ENCODE measurements around the gene CXCL17.

CXCL17 gene

DNA sequence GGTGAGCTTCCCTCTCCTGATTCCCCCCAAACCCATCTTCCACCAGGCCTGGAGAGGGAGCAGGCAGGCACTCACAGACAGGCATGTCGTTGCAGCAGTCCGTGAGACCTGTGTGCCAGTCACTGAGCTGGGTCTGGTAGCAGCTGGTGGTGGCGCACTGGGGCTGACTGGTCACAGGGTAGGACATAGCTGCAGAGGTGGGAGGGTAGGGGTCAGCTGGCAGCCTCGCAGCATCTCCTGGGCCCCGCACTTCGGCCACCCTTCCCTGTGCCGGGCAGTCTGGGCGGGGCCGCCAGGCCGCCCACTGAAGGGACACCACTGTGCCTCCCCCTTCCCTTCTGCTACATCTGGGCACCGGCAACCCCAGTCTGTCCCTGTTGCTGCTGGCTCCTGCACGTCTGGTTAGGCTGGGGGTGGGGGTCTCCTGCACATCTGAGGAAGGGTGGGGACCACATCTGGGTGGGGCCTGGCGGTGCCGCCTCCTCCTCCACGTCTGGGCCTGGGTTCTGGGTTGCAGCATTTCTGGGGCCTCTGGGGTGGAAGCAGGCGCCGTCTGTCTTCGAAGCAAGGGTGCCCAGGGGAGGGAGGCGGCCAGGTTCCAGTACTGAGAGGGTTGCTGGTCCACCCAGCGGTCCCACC, 53.8 kb downstream of the CXCL17 start:
- Histone ChIP-seq H3K27me3 (peaks cover 27% of the 10 kb centered on the region), H3K27ac (no peak overlapping the region), H3K4me3 (no peak overlapping the region), H3K4me2 (no peak overlapping the region), H3K4me1 (peaks cover 17% of the 10 kb centered on the region), H3K36me3 (no peaks in the 10 kb centered on the region), H3K9ac (no peak overlapping the region), H4K20me1 (no peaks in the 10 kb centered on the region), H3K9me3 (no peaks in the 10 kb centered on the region)
- TF ChIP-seq Cebpa-rat (IDR thresholded peaks at IDR 0.05): no peak

DNA sequence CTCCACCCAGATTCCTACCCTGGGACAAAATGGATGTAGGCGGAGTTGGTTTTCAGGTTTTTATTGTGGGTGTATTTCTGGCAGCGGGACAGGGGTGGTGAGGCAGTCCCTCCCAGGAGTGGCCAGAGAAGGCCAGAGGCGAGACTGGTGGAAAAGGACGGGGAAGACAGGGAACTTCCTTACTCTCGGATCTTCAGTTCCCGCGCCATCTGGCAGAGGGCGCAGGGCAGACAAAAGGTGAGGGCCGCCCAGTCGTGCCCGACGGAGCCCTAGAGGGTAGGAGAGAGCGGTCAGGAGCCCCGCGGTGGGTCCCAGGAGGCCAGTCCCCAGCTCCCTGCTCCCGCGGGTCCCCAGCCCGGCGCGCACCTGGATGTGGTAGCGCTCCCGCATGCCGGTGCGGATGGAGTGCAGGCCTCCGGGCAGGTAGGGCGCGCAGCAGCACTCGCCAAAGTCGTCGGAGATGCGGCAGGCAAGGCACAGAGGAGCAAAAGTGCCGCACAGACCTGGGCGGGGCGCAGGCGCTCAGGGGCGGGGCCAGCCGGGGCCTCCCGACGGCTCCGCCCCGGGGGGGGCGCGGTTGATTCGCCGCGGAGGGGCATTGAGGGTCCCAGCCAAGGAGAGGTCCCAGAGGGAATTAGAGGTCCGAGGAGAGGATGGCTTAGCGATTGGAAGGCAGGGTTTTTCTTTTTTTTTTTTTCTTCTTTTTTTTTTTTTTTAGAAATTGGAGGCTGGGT, 55.6 kb downstream of the CXCL17 start:
- peaks cover 26% of the 10 kb centered on the region for H3K27me3 ChIP-seq
- H3K9me3 ChIP-seq: no peaks in the 10 kb centered on the region
- no peak for TF ChIP-seq Cebpa-rat (IDR thresholded peaks at IDR 0.05)
- peak overlapping the region; percentile 86 for H3K4me2 ChIP-seq
- peak overlapping the region; percentile 71 for H3K9ac ChIP-seq
- peak overlapping the region; percentile 65 for H3K27ac ChIP-seq
- H3K4me1 ChIP-seq: peaks cover 30% of the 10 kb centered on the region
- no peaks in the 10 kb centered on the region for H4K20me1 ChIP-seq
- H3K4me3 ChIP-seq: peak overlapping the region; percentile 68
- H3K36me3 ChIP-seq: no peaks in the 10 kb centered on the region

DNA sequence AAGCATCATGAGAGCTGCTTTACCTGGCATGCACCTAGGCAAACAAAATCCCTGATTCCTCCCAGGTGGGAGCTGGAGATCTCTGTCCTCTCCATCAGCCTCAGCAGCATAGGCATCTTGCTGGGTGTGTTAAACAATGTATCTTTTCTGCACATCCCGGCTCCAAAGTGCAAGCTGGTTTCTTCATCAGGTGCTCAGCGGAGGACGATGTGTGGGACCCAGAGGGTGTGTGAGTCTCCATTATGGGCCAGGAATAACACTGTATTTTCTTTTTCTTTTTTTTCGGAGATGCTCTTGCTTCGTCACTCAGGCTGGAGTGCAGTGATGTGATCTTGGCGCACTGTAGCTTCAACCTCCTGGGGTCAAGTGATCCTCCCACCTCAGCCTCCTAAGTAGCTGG, 62.6 kb downstream of the CXCL17 start:
- H3K4me3 ChIP-seq: no peak overlapping the region
- H4K20me1 ChIP-seq: no peaks in the 10 kb centered on the region
- no peak overlapping the region for H3K4me2 ChIP-seq
- H3K27me3 ChIP-seq: no peaks in the 10 kb centered on the region
- no peak overlapping the region for H3K27ac ChIP-seq
- no peak overlapping the region for H3K9ac ChIP-seq
- H3K4me1 ChIP-seq: peaks cover 15% of the 10 kb centered on the region
- no peaks in the 10 kb centered on the region for H3K9me3 ChIP-seq
- peaks cover 13% of the 10 kb centered on the region for H3K36me3 ChIP-seq
- TF ChIP-seq Cebpa-rat (IDR thresholded peaks at IDR 0.05): no peak
